ENCODE data around the gene PPP3R2.

The PPP3R2 gene, protein sequence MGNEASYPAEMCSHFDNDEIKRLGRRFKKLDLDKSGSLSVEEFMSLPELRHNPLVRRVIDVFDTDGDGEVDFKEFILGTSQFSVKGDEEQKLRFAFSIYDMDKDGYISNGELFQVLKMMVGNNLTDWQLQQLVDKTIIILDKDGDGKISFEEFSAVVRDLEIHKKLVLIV

DNA sequence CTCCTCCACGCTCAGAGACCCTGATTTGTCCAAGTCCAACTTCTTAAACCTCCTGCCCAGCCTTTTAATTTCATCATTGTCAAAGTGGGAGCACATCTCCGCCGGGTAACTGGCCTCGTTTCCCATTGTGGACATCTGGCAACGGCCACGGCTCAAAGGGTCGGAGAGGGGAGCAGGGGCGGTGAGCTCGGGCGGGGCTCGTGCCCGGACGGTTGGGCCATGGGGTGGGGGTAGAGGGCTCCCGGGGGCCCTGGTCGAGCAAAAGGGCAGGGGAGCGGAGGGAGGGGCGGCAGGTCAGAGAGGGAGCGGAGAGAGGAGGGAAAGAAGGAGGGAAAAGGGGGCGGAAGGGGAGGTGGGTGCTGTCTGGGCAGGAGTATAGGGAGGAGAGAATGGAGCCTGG lies at the start of gene PPP3R2:
Gene PPP3R2, minus strand, starts transcription at position 174 of the 400 bp plus-strand sequence. Its CDS starts 48 bp downstream, at position 126.
- no peak within 1 kb of the TSS for H3K4me3 ChIP-seq (ENCODE audit: low read length in 2 of 2)
- H3K9ac ChIP-seq (ENCODE audit: low read depth in 1 of 2, low read length in 2 of 2): no peak within 1 kb of the TSS
- no peaks in the 10 kb centered on the region for H3K36me3 ChIP-seq (ENCODE audit: control insufficient read depth in 2 of 2, insufficient read depth in 2 of 2, low read length in 2 of 2)
- no peaks in the 10 kb centered on the region for H3K9me3 ChIP-seq (ENCODE audit: control insufficient read depth in 2 of 2, low read length in 2 of 2)
- H3K27me3 ChIP-seq (ENCODE audit: control insufficient read depth in 2 of 2, insufficient read depth in 2 of 2, low read length in 2 of 2): no peaks in the 10 kb centered on the region
- no peak within 1 kb of the TSS for H3K27ac ChIP-seq (ENCODE audit: low read depth in 2 of 2, low read length in 2 of 2)
- no peaks in the 10 kb centered on the region for H3K4me1 ChIP-seq (ENCODE audit: control insufficient read depth in 2 of 2, insufficient read depth in 2 of 2, low read length in 2 of 2)

DNA sequence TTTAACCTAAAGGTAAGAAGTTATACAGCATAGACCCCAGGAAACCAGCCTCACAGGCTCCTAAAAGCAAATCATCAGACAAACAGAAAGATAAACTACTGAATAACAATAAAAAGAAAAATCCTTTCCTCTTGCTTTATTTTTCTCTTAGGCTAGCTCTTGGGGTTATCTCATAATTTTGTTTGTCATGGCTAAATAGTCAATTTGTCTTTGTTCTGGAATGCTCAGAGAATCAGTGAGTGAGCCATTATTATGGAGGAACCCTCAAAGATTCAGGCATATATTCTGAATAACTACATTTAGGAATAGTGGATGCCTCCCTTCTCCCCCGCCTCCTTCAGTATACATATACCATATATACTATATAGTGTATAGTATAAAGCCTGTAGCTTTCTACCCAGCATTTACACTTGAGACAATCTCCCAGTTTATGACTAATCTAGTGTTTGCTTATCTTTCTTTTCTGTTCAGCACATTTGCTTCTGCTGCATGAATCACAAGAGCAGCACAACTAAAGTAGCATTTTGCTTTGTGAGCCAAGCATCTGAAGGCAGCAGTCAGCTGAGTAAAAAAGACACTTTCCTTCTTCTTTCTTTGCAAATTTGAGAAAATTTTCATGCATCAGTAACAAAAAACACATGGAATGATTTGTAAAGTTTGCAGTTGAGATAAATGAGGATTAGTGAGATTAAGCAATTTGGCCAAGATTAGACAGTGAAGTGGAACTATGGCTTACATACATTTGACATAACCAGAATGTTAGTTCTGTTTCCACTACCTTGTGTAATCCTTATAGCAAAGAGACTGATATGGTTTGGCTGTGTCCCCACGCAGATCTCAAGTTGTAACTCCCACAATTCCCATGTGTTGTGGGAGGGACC lies 45.3 kb upstream of the PPP3R2 start:
- Histone ChIP-seq H3K4me3 (ENCODE audit: low read length in 2 of 2) (no peak overlapping the region), H3K4me1 (ENCODE audit: control insufficient read depth in 2 of 2, insufficient read depth in 2 of 2, low read length in 2 of 2) (no peaks in the 10 kb centered on the region), H3K9me3 (ENCODE audit: control insufficient read depth in 2 of 2, low read length in 2 of 2) (no peaks in the 10 kb centered on the region), H3K27ac (ENCODE audit: low read depth in 2 of 2, low read length in 2 of 2) (no peak overlapping the region), H3K9ac (ENCODE audit: low read depth in 1 of 2, low read length in 2 of 2) (no peak overlapping the region), H3K36me3 (ENCODE audit: control insufficient read depth in 2 of 2, insufficient read depth in 2 of 2, low read length in 2 of 2) (no peaks in the 10 kb centered on the region), H3K27me3 (ENCODE audit: control insufficient read depth in 2 of 2, insufficient read depth in 2 of 2, low read length in 2 of 2) (no peaks in the 10 kb centered on the region)

GRCh38 chr9:101639311-101639710 lies 44.5 kb upstream of the PPP3R2 start:
- Histone ChIP-seq H3K4me1 (ENCODE audit: control insufficient read depth in 2 of 2, insufficient read depth in 2 of 2, low read length in 2 of 2) (no peaks in the 10 kb centered on the region), H3K9me3 (ENCODE audit: control insufficient read depth in 2 of 2, low read length in 2 of 2) (no peaks in the 10 kb centered on the region), H3K27me3 (ENCODE audit: control insufficient read depth in 2 of 2, insufficient read depth in 2 of 2, low read length in 2 of 2) (no peaks in the 10 kb centered on the region), H3K36me3 (ENCODE audit: control insufficient read depth in 2 of 2, insufficient read depth in 2 of 2, low read length in 2 of 2) (no peaks in the 10 kb centered on the region), H3K9ac (ENCODE audit: low read depth in 1 of 2, low read length in 2 of 2) (no peak overlapping the region), H3K4me3 (ENCODE audit: low read length in 2 of 2) (no peak overlapping the region), H3K27ac (ENCODE audit: low read depth in 2 of 2, low read length in 2 of 2) (no peak overlapping the region)

DNA sequence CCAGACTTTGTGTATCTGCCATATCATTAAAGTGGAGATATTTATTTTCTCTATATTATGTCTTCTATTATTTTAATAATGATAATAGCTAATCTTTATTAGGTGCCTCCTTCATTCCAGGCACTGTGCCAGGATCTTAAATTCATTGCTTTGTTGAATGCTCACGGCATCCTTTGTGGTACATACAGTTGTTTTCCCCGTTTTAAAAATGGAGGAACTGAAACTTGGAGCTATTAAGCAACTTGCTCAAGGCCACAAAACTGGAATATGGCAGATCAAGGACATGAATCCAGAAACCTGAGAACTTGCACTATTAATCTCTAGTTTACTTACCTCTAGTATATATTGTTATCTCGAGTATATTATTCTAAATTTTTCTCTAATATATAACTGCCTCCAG lies 41.5 kb upstream of the PPP3R2 start:
- H3K4me1 ChIP-seq (ENCODE audit: control insufficient read depth in 2 of 2, insufficient read depth in 2 of 2, low read length in 2 of 2): no peaks in the 10 kb centered on the region
- no peak overlapping the region for H3K9ac ChIP-seq (ENCODE audit: low read depth in 1 of 2, low read length in 2 of 2)
- H3K27me3 ChIP-seq (ENCODE audit: control insufficient read depth in 2 of 2, insufficient read depth in 2 of 2, low read length in 2 of 2): no peaks in the 10 kb centered on the region
- no peaks in the 10 kb centered on the region for H3K9me3 ChIP-seq (ENCODE audit: control insufficient read depth in 2 of 2, low read length in 2 of 2)
- no peak overlapping the region for H3K4me3 ChIP-seq (ENCODE audit: low read length in 2 of 2)
- H3K36me3 ChIP-seq (ENCODE audit: control insufficient read depth in 2 of 2, insufficient read depth in 2 of 2, low read length in 2 of 2): no peaks in the 10 kb centered on the region
- H3K27ac ChIP-seq (ENCODE audit: low read depth in 2 of 2, low read length in 2 of 2): no peak overlapping the region

- Histone ChIP-seq H3K4me1 (ENCODE audit: control insufficient read depth in 2 of 2, insufficient read depth in 2 of 2, low read length in 2 of 2) (peaks cover 0 to 2% of the 10 kb centered on the region in 2 donors), H3K36me3 (ENCODE audit: control insufficient read depth in 2 of 2, insufficient read depth in 2 of 2, low read length in 2 of 2) (no peaks in the 10 kb centered on the region), H3K4me3 (ENCODE audit: low read length in 2 of 2) (no peak overlapping the region), H3K27me3 (ENCODE audit: control insufficient read depth in 2 of 2, insufficient read depth in 2 of 2, low read length in 2 of 2) (no peaks in the 10 kb centered on the region), H3K27ac (ENCODE audit: low read depth in 2 of 2, low read length in 2 of 2) (no peak overlapping the region), H3K9me3 (ENCODE audit: control insufficient read depth in 2 of 2, low read length in 2 of 2) (no peaks in the 10 kb centered on the region), H3K9ac (ENCODE audit: low read depth in 1 of 2, low read length in 2 of 2) (no peak overlapping the region)
Measured at GRCh38 chr9:101635473-101635872, 40.7 kb upstream of the PPP3R2 start.

GRCh38 chr9:101634741-101635409 lies 40.1 kb upstream of the PPP3R2 start:
- H3K4me1 ChIP-seq (ENCODE audit: control insufficient read depth in 2 of 2, insufficient read depth in 2 of 2, low read length in 2 of 2): peaks cover 0 to 4% of the 10 kb centered on the region in 2 donors
- H3K27ac ChIP-seq (ENCODE audit: low read depth in 2 of 2, low read length in 2 of 2): no peak overlapping the region
- no peaks in the 10 kb centered on the region for H3K27me3 ChIP-seq (ENCODE audit: control insufficient read depth in 2 of 2, insufficient read depth in 2 of 2, low read length in 2 of 2)
- no peak overlapping the region for H3K9ac ChIP-seq (ENCODE audit: low read depth in 1 of 2, low read length in 2 of 2)
- no peak overlapping the region for H3K4me3 ChIP-seq (ENCODE audit: low read length in 2 of 2)
- H3K9me3 ChIP-seq (ENCODE audit: control insufficient read depth in 2 of 2, low read length in 2 of 2): no peaks in the 10 kb centered on the region
- no peaks in the 10 kb centered on the region for H3K36me3 ChIP-seq (ENCODE audit: control insufficient read depth in 2 of 2, insufficient read depth in 2 of 2, low read length in 2 of 2)

- no peaks in the 10 kb centered on the region for H3K36me3 ChIP-seq (ENCODE audit: control insufficient read depth in 2 of 2, insufficient read depth in 2 of 2, low read length in 2 of 2)
- H3K27me3 ChIP-seq (ENCODE audit: control insufficient read depth in 2 of 2, insufficient read depth in 2 of 2, low read length in 2 of 2): no peaks in the 10 kb centered on the region
- H3K27ac ChIP-seq (ENCODE audit: low read depth in 2 of 2, low read length in 2 of 2): no peak overlapping the region
- H3K4me3 ChIP-seq (ENCODE audit: low read length in 2 of 2): no peak overlapping the region
- no peaks in the 10 kb centered on the region for H3K9me3 ChIP-seq (ENCODE audit: control insufficient read depth in 2 of 2, low read length in 2 of 2)
- no peak overlapping the region for H3K9ac ChIP-seq (ENCODE audit: low read depth in 1 of 2, low read length in 2 of 2)
- peaks cover 0 to 4% of the 10 kb centered on the region in 2 donors for H3K4me1 ChIP-seq (ENCODE audit: control insufficient read depth in 2 of 2, insufficient read depth in 2 of 2, low read length in 2 of 2)
Measured at GRCh38 chr9:101632611-101633010, 37.8 kb upstream of the PPP3R2 start.

GRCh38 chr9:101631892-101632291 lies 37.1 kb upstream of the PPP3R2 start:
- no peaks in the 10 kb centered on the region for H3K36me3 ChIP-seq (ENCODE audit: control insufficient read depth in 2 of 2, insufficient read depth in 2 of 2, low read length in 2 of 2)
- H3K9ac ChIP-seq (ENCODE audit: low read depth in 1 of 2, low read length in 2 of 2): no peak overlapping the region
- H3K4me3 ChIP-seq (ENCODE audit: low read length in 2 of 2): no peak overlapping the region
- peaks cover 0 to 4% of the 10 kb centered on the region in 2 donors for H3K4me1 ChIP-seq (ENCODE audit: control insufficient read depth in 2 of 2, insufficient read depth in 2 of 2, low read length in 2 of 2)
- H3K27me3 ChIP-seq (ENCODE audit: control insufficient read depth in 2 of 2, insufficient read depth in 2 of 2, low read length in 2 of 2): no peaks in the 10 kb centered on the region
- no peak overlapping the region for H3K27ac ChIP-seq (ENCODE audit: low read depth in 2 of 2, low read length in 2 of 2)
- no peaks in the 10 kb centered on the region for H3K9me3 ChIP-seq (ENCODE audit: control insufficient read depth in 2 of 2, low read length in 2 of 2)

GRCh38 chr9:101629636-101630035 lies 34.9 kb upstream of the PPP3R2 start:
- H3K9me3 ChIP-seq (ENCODE audit: control insufficient read depth in 2 of 2, low read length in 2 of 2): no peaks in the 10 kb centered on the region
- no peak overlapping the region for H3K27ac ChIP-seq (ENCODE audit: low read depth in 2 of 2, low read length in 2 of 2)
- no peak overlapping the region for H3K9ac ChIP-seq (ENCODE audit: low read depth in 1 of 2, low read length in 2 of 2)
- H3K4me1 ChIP-seq (ENCODE audit: control insufficient read depth in 2 of 2, insufficient read depth in 2 of 2, low read length in 2 of 2): peaks cover 0 to 4% of the 10 kb centered on the region in 2 donors
- H3K36me3 ChIP-seq (ENCODE audit: control insufficient read depth in 2 of 2, insufficient read depth in 2 of 2, low read length in 2 of 2): no peaks in the 10 kb centered on the region
- no peaks in the 10 kb centered on the region for H3K27me3 ChIP-seq (ENCODE audit: control insufficient read depth in 2 of 2, insufficient read depth in 2 of 2, low read length in 2 of 2)
- H3K4me3 ChIP-seq (ENCODE audit: low read length in 2 of 2): no peak overlapping the region

DNA sequence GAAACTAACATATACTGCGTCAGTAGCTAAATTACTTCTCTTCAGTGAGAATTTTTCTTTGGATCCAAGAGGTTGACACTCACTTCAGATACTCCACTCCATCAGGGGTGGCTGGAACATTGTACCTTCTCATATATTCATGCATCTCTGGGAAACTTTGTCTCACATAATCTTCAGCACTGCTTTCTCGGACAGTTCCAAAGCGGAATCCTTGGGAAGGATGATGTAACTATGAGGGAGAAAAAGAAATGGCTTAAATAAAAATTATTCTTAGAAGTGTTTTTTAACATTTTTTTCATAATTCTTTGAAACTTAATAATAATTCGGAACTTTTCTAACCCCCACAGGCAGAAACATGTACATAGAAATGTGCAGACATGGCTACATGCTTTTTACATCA lies 33.4 kb upstream of the PPP3R2 start:
- no peak overlapping the region for H3K4me3 ChIP-seq (ENCODE audit: low read length in 2 of 2)
- no peaks in the 10 kb centered on the region for H3K27me3 ChIP-seq (ENCODE audit: control insufficient read depth in 2 of 2, insufficient read depth in 2 of 2, low read length in 2 of 2)
- no peak overlapping the region for H3K27ac ChIP-seq (ENCODE audit: low read depth in 2 of 2, low read length in 2 of 2)
- peaks cover 0 to 4% of the 10 kb centered on the region in 2 donors for H3K4me1 ChIP-seq (ENCODE audit: control insufficient read depth in 2 of 2, insufficient read depth in 2 of 2, low read length in 2 of 2)
- no peaks in the 10 kb centered on the region for H3K36me3 ChIP-seq (ENCODE audit: control insufficient read depth in 2 of 2, insufficient read depth in 2 of 2, low read length in 2 of 2)
- no peak overlapping the region for H3K9ac ChIP-seq (ENCODE audit: low read depth in 1 of 2, low read length in 2 of 2)
- no peaks in the 10 kb centered on the region for H3K9me3 ChIP-seq (ENCODE audit: control insufficient read depth in 2 of 2, low read length in 2 of 2)

Measured in mucosa of rectum (tissue), 2 donors.